Memory B cell (primary cell): ENCODE results near the gene PDK1.
"Not testable (repeated sequence)": the region's sequence is repeated elsewhere in the genome, so short reads cannot be mapped to it uniquely, and the experiment has no call there.

Source experiments
- ATAC-seq: fragments of 150-1000 bp; cut with Tn5 transposase; 2 replicates; pipeline ENCODE4 v1.10.0; 2021; ENCODE audit warnings: low read depth, mild to moderate bottlenecking, moderate library complexity
- DNase-seq, 2 donors: peaks; one replicate each; pipeline ENCODE4 v3.0.0; 2022; ENCODE audit warnings: low spot score in 2 of 2
- H3K27ac Mint-ChIP-seq: one replicate; pipeline ENCODE4 v1.8.0; 2022; ENCODE audit warnings: mild to moderate bottlenecking, moderate library complexity, mixed read lengths
- H3K27me3 Mint-ChIP-seq: one replicate; pipeline ENCODE4 v1.8.0; 2022; ENCODE audit warnings: mixed read lengths
- H3K36me3 Mint-ChIP-seq: one replicate; pipeline ENCODE4 v1.8.0; 2022; ENCODE audit warnings: mild to moderate bottlenecking, mixed read lengths
- H3K4me1 Mint-ChIP-seq: one replicate; pipeline ENCODE4 v1.8.0; 2022; ENCODE audit warnings: mixed read lengths
- H3K4me3 Mint-ChIP-seq: one replicate; pipeline ENCODE4 v1.8.0; 2022; ENCODE audit warnings: mild to moderate bottlenecking, moderate library complexity, mixed read lengths
- H3K9me3 Mint-ChIP-seq: one replicate; pipeline ENCODE4 v1.8.0; 2022; ENCODE audit warnings: mixed read lengths

The PDK1 gene

DNA sequence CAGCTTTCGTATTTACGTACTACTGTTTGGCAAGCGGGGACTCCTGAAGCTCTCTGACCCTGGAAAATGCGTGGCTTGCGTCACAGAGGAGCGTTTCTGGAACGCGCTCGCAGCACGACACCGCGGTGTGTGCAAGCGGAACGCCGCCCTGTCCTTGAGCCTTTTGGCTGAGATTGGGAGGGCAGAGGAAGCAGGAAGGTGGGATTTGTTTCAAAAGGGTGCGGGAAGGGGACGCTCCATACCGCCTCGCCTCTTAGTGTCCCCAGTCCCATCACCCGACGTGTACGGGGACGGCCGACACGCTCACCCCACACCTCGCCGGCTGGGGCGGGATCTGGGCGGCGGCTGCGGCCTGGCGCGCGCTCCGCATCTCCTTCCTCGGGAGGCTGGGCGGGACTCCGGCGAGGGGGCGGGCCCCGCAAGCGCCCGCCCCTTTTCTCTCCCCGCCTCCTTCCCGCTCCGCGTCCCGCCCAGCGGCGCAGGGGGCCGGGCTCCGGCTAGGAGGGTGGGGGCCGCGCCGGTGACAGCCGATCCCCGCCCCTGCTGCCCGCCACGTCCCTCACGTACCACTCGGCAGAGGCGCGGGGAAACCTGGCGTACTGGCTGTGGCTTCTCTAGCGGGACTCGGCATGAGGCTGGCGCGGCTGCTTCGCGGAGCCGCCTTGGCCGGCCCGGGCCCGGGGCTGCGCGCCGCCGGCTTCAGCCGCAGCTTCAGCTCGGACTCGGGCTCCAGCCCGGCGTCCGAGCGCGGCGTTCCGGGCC is at the start of gene PDK1:
TSS of gene PDK1 (plus strand) at position 569 of the 762 bp plus-strand sequence. CDS start at position 630, 61 bp downstream.
- no peaks in the 10 kb centered on the region for H3K9me3 Mint-ChIP-seq
- ATAC-seq (peak; percentile 87), DNase-seq (peak; percentile 92)
- peak within 1 kb of the TSS; percentile 99 for H3K27ac Mint-ChIP-seq
- H3K4me3 Mint-ChIP-seq, result peak within 1 kb of the TSS; percentile 99
- no peaks in the 10 kb centered on the region for H3K27me3 Mint-ChIP-seq
- H3K4me1 Mint-ChIP-seq, result peaks cover 22% of the 10 kb centered on the region
- H3K36me3 Mint-ChIP-seq, result no peaks in the 10 kb centered on the region

DNA sequence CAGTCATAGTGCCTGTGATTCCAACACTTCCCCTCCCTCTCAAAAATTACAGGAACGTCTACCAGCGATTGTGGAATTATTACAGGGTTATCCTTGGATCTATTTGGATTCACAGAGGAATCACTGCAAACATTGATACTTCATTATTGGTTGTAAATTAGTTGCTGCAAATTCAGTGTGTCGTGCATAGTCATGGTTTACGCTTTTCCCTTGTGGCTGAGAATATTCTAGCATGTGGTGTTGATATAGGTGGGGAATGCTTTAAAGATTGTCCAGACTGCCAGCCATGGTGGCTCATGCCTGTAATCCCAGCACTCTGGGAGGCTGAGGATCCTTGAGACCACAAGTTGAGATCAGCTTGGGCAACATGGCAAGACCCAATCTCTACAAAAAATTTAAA is 48.7 kb upstream of the PDK1 start:
- ATAC-seq (no peak), DNase-seq (no peak)
- H3K4me1 Mint-ChIP-seq, result peaks cover 31% of the 10 kb centered on the region
- H3K9me3 Mint-ChIP-seq, result no peaks in the 10 kb centered on the region
- H3K27ac Mint-ChIP-seq, result no peak overlapping the region
- peaks cover 6% of the 10 kb centered on the region for H3K36me3 Mint-ChIP-seq
- no peak overlapping the region for H3K4me3 Mint-ChIP-seq
- H3K27me3 Mint-ChIP-seq, result no peaks in the 10 kb centered on the region

DNA sequence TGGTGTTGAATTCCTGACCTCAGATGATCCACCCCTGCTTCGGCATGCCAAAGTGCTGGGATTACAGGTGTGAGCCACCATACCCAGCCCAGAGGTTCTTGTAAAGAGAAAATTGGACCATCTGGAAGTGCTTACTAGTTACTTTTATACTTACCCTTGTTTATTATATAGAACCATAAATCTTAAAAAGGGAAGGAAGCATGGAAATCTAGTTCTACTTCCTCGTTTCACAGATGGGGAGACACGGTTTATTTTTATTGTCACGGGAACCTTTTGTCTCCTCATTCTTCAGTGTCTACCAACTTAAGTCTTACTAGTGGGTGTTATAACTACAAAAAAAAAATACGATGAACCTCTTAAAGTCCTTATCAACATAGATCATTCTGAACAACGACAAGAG is 45.8 kb upstream of the PDK1 start:
- H3K27me3 Mint-ChIP-seq, result no peaks in the 10 kb centered on the region
- peak overlapping the region; percentile 86 for H3K27ac Mint-ChIP-seq
- no peaks in the 10 kb centered on the region for H3K9me3 Mint-ChIP-seq
- H3K4me1 Mint-ChIP-seq, result peaks cover 40% of the 10 kb centered on the region
- H3K36me3 Mint-ChIP-seq, result peaks cover 6% of the 10 kb centered on the region
- H3K4me3 Mint-ChIP-seq, result peak overlapping the region; percentile 72
- DNase-seq (no peak), ATAC-seq (peak; percentile 67)

DNA sequence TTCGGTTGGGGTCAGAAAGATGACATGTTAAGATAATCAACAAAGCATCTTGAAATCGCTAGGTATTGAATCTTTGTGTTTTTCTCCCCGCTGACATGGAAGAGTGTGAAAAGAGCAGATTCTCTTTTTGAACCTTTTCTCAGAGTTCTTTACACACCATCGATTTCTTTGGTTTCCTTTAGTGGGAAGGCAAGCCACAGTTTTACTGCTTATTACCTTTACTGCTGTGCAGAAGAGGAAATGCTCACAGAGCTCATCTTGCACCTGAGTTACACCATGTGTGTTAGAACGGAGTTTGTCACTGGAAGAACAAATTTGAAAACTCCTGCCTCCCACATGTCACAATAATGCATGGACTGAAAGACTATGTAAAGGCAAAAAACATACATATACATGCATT is 45.3 kb upstream of the PDK1 start:
- H3K27me3 Mint-ChIP-seq, result no peaks in the 10 kb centered on the region
- H3K36me3 Mint-ChIP-seq, result peaks cover 6% of the 10 kb centered on the region
- ATAC-seq (peak; percentile 67), DNase-seq (no peak)
- H3K27ac Mint-ChIP-seq, result peak overlapping the region; percentile 86
- H3K9me3 Mint-ChIP-seq, result no peaks in the 10 kb centered on the region
- H3K4me1 Mint-ChIP-seq, result peaks cover 40% of the 10 kb centered on the region
- peak overlapping the region; percentile 72 for H3K4me3 Mint-ChIP-seq

DNA sequence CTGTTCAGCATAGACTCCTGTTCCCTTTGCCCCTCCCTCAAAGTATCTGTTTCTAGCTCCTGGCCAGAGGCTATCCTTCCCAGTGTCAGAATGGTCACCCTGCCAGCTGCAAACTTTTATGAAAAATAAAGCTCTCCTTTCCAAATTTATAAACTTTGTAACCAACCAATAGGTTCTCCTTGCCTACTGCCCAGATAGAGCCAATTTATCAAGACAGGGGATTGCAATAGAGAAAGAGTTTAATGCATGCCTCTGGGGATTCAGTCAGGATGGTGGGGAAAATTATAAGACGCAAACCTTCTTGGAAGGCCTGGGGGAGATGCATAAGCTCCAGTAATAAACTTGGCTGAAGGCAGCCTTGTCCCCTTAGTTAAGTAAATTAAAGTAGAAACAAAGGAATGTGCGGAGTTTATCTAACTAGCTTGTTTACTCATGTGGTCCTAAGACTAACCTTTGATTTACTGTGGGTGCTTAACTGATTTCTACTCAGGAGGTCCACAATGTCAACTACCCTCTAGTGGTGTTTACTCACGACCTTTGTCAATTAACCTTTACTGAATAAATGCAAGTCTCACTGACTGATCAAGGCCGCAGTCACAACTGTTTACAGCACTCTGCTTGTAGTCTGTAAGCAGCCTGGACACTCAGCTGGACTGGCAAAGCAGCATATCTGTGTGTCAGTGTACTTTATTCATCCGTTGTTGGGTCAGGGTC is 42.9 kb upstream of the PDK1 start:
- DNase-seq (no peak), ATAC-seq (no peak)
- H3K27me3 Mint-ChIP-seq, result no peaks in the 10 kb centered on the region
- H3K27ac Mint-ChIP-seq, result no peak overlapping the region
- H3K4me1 Mint-ChIP-seq, result peaks cover 35% of the 10 kb centered on the region
- no peak overlapping the region for H3K4me3 Mint-ChIP-seq
- peaks cover 2% of the 10 kb centered on the region for H3K9me3 Mint-ChIP-seq
- peaks cover 2% of the 10 kb centered on the region for H3K36me3 Mint-ChIP-seq

DNA sequence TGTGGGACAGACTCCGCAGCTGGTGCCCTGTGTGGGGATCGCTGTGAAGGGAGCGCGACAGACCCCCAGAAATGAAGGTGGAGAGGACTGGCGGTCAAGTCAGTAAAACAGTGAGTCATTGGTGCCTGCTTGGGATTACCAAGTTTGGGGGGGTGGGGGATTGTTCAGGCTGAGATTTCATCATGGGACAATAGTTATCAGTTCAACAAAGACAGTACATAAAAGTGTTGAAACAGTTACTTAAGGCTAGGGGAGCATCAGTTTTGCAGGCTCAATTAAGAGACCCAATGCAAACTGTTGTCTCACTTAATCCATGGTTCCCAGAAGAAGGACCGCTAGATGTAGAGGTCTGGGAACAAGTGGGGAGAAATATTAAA is 42.4 kb upstream of the PDK1 start:
- peaks cover 2% of the 10 kb centered on the region for H3K36me3 Mint-ChIP-seq
- no peaks in the 10 kb centered on the region for H3K27me3 Mint-ChIP-seq
- peaks cover 30% of the 10 kb centered on the region for H3K4me1 Mint-ChIP-seq
- ATAC-seq, result no peak
- H3K27ac Mint-ChIP-seq, result peak overlapping the region; percentile 9
- no peak for DNase-seq
- peaks cover 2% of the 10 kb centered on the region for H3K9me3 Mint-ChIP-seq
- H3K4me3 Mint-ChIP-seq, result no peak overlapping the region

DNA sequence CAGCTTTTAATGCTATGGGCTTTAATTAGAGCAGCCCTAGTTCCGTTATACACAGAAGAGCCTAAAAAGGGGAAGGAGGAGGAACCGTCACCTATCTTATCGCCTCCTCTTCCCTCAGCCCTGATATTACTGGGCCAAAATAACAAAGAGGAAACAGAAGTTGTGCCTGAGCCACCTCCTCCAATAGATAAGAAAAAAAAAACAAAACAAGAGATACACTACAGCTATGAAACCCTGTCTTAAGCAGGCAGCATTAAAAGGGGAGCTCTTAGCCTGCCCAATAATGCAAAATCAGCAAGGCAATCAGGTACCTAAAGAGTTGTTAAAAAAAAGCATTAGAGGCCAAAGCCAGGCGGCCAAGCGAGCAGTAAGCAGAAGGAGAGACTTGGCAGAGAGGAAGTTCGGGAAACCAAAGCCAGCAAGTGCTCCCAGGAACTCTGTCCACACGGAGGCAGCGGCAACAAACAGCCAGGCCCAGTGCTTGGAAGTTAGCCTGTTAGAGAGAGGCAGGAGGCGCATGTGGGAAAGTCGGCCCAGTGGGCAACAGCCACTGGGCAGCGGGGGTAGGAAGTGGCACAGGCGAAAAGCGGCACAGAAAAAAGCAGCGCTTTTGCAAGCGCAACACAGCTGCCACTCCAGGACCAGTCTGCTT is 41.8 kb upstream of the PDK1 start:
- peak overlapping the region; percentile 56 for H3K4me3 Mint-ChIP-seq
- DNase-seq (no peak), ATAC-seq (peak; percentile 70)
- peaks cover 26% of the 10 kb centered on the region for H3K4me1 Mint-ChIP-seq
- peaks cover 2% of the 10 kb centered on the region for H3K36me3 Mint-ChIP-seq
- peaks cover 2% of the 10 kb centered on the region for H3K9me3 Mint-ChIP-seq
- no peaks in the 10 kb centered on the region for H3K27me3 Mint-ChIP-seq
- peak overlapping the region; percentile 9 for H3K27ac Mint-ChIP-seq

DNA sequence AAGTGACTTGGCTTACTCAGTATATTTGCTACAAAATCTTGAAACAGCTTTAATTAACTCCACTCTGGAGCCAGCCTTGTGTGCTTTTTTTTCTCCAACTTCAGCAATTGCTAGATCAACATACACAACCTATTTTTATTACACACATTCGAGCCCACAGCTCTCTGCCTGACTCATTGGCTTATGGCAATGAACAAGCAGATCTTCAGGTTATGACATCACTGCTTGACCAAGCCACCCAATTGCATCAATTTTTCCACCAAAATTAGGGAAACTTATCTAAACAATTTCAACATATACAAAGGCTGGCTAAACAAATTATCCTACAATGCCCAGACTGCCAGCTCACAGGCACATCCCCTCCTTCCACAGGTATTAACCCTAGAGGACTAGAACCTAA is 39.6 kb upstream of the PDK1 start:
- no peak overlapping the region for H3K4me3 Mint-ChIP-seq
- ATAC-seq, result no peak
- H3K9me3 Mint-ChIP-seq, result peaks cover 7% of the 10 kb centered on the region
- no peak for DNase-seq
- H3K27ac Mint-ChIP-seq, result no peak overlapping the region
- H3K27me3 Mint-ChIP-seq, result no peaks in the 10 kb centered on the region
- H3K4me1 Mint-ChIP-seq, result peaks cover 12% of the 10 kb centered on the region
- H3K36me3 Mint-ChIP-seq, result peaks cover 12% of the 10 kb centered on the region

DNA sequence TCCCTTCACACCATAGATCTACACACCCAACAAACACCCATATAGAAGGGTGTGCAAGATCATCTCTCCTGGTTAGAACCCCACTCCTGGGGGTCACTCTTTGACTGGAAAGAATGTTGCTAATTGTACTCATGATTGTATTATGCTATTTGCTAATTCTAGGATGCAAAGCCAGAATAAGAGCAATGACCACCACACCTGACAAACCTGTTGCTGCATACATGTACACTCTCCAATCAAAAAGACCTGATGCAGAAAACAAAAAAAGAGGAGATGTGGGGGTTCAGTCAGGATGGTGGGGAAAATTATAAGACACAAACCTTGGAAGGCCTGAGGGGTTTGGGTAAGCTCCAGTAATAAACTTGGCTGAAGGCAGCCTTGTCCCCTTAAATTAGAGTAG is 36.9 kb upstream of the PDK1 start:
- peaks cover 5% of the 10 kb centered on the region for H3K4me1 Mint-ChIP-seq
- H3K36me3 Mint-ChIP-seq, result peaks cover 10% of the 10 kb centered on the region
- no peaks in the 10 kb centered on the region for H3K27me3 Mint-ChIP-seq
- DNase-seq (no peak), ATAC-seq (no peak)
- no peak overlapping the region for H3K27ac Mint-ChIP-seq
- H3K4me3 Mint-ChIP-seq, result no peak overlapping the region
- H3K9me3 Mint-ChIP-seq, result peaks cover 7% of the 10 kb centered on the region

DNA sequence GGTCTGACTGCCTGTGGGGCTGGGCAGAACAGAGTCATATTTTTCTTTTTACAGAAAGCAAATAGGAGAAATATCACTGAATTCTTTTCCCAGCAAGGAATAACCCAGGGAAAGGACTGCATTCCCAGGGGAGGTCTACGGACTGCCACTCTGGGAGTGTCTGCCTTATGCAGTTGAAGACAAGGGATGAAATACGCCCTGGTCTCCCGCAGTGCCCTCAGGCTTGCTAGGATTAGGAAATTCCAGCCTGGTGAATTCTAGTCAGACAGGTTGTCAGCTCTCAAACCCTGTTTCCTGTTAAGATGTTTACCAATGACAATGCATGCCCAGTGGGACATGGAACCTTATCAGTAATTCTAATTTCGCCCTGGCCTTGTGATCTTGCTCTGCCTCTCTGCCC is 30.3 kb upstream of the PDK1 start:
- no peaks in the 10 kb centered on the region for H3K4me1 Mint-ChIP-seq
- no peak overlapping the region for H3K27ac Mint-ChIP-seq
- no peak for ATAC-seq
- no peak for DNase-seq
- H3K36me3 Mint-ChIP-seq, result peaks cover 21% of the 10 kb centered on the region
- H3K27me3 Mint-ChIP-seq, result no peaks in the 10 kb centered on the region
- H3K9me3 Mint-ChIP-seq, result peaks cover 9% of the 10 kb centered on the region
- H3K4me3 Mint-ChIP-seq, result no peak overlapping the region

DNA sequence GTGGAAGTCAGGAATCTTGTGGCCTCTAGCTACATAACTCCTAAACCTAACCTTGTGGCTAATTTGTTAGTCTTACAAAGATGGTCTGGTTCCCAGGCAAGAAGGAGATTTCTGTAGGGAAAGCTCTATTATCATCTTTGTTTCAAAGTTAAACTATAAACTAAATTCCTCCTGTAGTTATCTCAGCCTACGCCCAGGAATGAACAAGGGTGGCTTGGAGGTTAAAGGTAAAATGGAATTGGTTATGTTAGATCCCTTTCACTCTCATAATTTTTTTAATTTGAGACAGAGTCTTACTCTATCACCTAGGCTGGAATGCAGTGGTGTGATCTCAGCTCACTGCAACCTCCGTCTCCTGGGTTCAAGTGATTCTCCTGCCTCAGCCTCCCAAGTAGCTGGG is 24.6 kb upstream of the PDK1 start:
- Mint-ChIP-seq H3K27me3 (no peaks in the 10 kb centered on the region), H3K27ac (no peak overlapping the region), H3K4me1 (no peaks in the 10 kb centered on the region), H3K4me3 (no peak overlapping the region), H3K36me3 (peaks cover 41% of the 10 kb centered on the region), H3K9me3 (peaks cover 14% of the 10 kb centered on the region)
- no peak for DNase-seq
- ATAC-seq, result no peak

DNA sequence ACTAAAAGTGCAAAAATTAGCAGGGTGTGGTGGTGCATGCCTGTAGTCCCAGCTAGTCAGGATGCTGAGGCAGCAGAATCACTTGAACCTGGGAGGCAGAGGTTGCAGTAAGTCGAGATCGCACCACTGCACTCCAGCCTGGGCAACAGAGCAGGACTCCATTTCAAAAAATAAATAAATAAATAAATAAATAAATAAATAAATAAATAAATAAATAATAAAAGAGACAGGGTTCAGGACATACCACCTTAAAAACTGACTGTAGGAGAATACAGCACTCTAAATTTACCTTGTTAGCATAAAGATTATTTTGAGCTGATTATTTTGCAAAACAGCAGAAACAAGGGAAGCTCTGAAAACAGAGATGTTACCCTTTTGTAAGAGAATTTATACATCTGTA is 23.4 kb upstream of the PDK1 start:
- not testable (repeated sequence) for H3K4me1 Mint-ChIP-seq, DNase-seq, H3K27ac Mint-ChIP-seq, ATAC-seq, H3K4me3 Mint-ChIP-seq, H3K27me3 Mint-ChIP-seq
- Mint-ChIP-seq H3K9me3 (peaks cover 17% of the 10 kb centered on the region), H3K36me3 (peaks cover 48% of the 10 kb centered on the region)

DNA sequence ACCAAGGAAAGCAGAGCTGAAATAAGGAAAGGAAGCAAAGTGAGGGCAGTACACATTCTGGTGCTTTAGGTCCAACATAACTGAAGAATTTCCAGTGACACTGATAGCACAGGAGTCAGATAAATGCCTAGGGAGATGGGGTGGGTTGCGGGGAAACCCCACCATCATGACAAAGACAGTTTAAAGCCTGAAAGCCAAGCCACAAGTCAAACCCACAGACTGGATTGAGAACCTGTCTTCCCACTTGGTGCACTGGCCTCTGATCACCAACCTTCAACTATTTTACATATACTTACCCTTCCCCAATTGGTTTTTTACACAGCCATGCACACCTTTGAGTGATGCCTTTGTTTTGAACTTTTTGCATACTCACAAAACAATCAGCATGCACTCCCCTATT is 22.2 kb upstream of the PDK1 start:
- DNase-seq (no peak), ATAC-seq (no peak)
- Mint-ChIP-seq H3K4me3 (no peak overlapping the region), H3K4me1 (no peaks in the 10 kb centered on the region), H3K36me3 (peaks cover 45% of the 10 kb centered on the region), H3K27me3 (no peaks in the 10 kb centered on the region), H3K27ac (no peak overlapping the region), H3K9me3 (peaks cover 17% of the 10 kb centered on the region)

DNA sequence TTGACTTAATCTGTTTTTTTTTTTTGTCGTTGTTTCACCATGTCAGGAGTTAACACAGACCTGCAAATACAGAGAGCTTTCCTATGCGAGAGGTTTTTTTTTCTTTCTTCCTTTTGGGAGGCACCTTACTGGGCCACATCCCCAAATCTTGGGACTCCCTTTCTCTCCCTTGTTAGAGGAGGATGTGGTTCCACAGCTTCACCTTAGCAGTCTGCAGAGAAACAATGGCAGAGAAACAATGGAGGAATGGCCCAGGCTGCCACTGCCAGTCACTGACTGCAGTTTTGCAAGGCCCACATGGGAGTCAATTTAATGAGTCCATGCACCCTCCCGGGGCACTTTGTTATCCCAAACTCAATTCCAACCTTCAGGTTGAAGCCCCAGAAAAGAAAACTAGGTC is 20.8 kb upstream of the PDK1 start:
- H3K27ac Mint-ChIP-seq, result no peak overlapping the region
- peaks cover 14% of the 10 kb centered on the region for H3K9me3 Mint-ChIP-seq
- no peaks in the 10 kb centered on the region for H3K27me3 Mint-ChIP-seq
- no peaks in the 10 kb centered on the region for H3K4me1 Mint-ChIP-seq
- DNase-seq (no peak), ATAC-seq (no peak)
- H3K4me3 Mint-ChIP-seq, result no peak overlapping the region
- peaks cover 40% of the 10 kb centered on the region for H3K36me3 Mint-ChIP-seq
